Activated CD8-positive, alpha-beta T cell treated with anti-CD3 and anti-CD28 coated beads, Interleukin-2, amount 10 ng/mL, durations not matched to agents 7 days and 5 days (primary cell): ENCODE results near the gene STK31. TPM values are rescaled to one million over a fixed set of nuclear protein-coding genes. Genes with fewer than 3 reads are reported as not detected.
"Not testable (repeated sequence)": the region's sequence is repeated elsewhere in the genome, so short reads cannot be mapped to it uniquely, and the experiment has no call there.

ENCODE experiments used
- ATAC-seq: fragments of 150-1000 bp; cut with Tn5 transposase; one replicate; pipeline ENCODE4 v1.10.0; 2021; ENCODE audit warnings: moderate library complexity
- CTCF ChIA-PET: fragments of 350-600 bp; sonication (Branson Sonifier 250); formaldehyde crosslinking; loops from one replicate; lab custom pipeline; 2021; ENCODE audit warnings: antibody characterized with exemption; lab: Charles Lee
- POLR2A ChIA-PET: fragments of 350-600 bp; sonication (Branson Sonifier 250); formaldehyde crosslinking; loops from one replicate; lab custom pipeline; 2021; ENCODE audit warnings: antibody characterized with exemption; lab: Charles Lee
- DNase-seq: peaks from one replicate; pipeline ENCODE4 v3.0.0-alpha.2; 2020
- H3K27ac Mint-ChIP-seq: one replicate; pipeline ENCODE4 v1.8.0; 2021; ENCODE audit warnings: mild to moderate bottlenecking, mixed read lengths
- H3K27me3 Mint-ChIP-seq: one replicate; pipeline ENCODE4 v1.8.0; 2021; ENCODE audit warnings: low read depth, mixed read lengths
- H3K36me3 Mint-ChIP-seq: one replicate; pipeline ENCODE4 v1.8.0; 2021; ENCODE audit warnings: low read depth, mixed read lengths
- H3K4me1 Mint-ChIP-seq: one replicate; pipeline ENCODE4 v1.8.0; 2021; ENCODE audit warnings: low read depth, mixed read lengths
- H3K4me3 Mint-ChIP-seq: one replicate; pipeline ENCODE4 v1.8.0; 2021; ENCODE audit warnings: mild to moderate bottlenecking, mixed read lengths
- H3K9me3 Mint-ChIP-seq: one replicate; pipeline ENCODE4 v1.8.0; 2022; ENCODE audit warnings: mixed read lengths; ENCODE audit not compliant: insufficient read depth
- total RNA-seq, 2 experiments: library from RNA; stranded (reverse); gene quantifications; one replicate each; pipeline ENCODE4 v1.2.3, GENCODE V29; 2021

The STK31 gene
- total RNA-seq, 2 experiments from 2014 or later, result 0.16 TPM; not detected in 1

GRCh38 chr7:23714150-23714464 is 4.1 kb downstream of the STK31 start:
- Mint-ChIP-seq H3K27me3 (no peaks in the 10 kb centered on the region), H3K36me3 (no peaks in the 10 kb centered on the region), H3K9me3 (no peaks in the 10 kb centered on the region), H3K4me3 (no peak overlapping the region), H3K27ac (no peak overlapping the region), H3K4me1 (no peaks in the 10 kb centered on the region)
- ATAC-seq (no peak), DNase-seq (no peak)
- POLR2A ChIA-PET, result no interaction called here
- CTCF ChIA-PET, result interaction anchor here (2.8 to 6.5 kb wide), 3 partner anchors 17 to 168 kb away, joined by 10 to 42 read pairs (median 15); no protein-coding TSS in a partner anchor

GRCh38 chr7:23714579-23714978 is 4.6 kb downstream of the STK31 start:
- Mint-ChIP-seq H3K9me3 (no peaks in the 10 kb centered on the region), H3K4me3 (no peak overlapping the region), H3K27me3 (no peaks in the 10 kb centered on the region), H3K4me1 (no peaks in the 10 kb centered on the region), H3K36me3 (no peaks in the 10 kb centered on the region), H3K27ac (no peak overlapping the region)
- ATAC-seq, result no peak
- CTCF ChIA-PET, result interaction anchor here (2.8 to 3.0 kb wide), 2 partner anchors 17 to 168 kb away, joined by 10 to 15 read pairs; no protein-coding TSS in a partner anchor
- POLR2A ChIA-PET, result no interaction called here
- no peak for DNase-seq

- no peaks in the 10 kb centered on the region for H3K4me1 Mint-ChIP-seq
- H3K4me3 Mint-ChIP-seq, result no peak overlapping the region
- DNase-seq, result no peak
- ATAC-seq, result no peak
- H3K9me3 Mint-ChIP-seq, result no peaks in the 10 kb centered on the region
- no peak overlapping the region for H3K27ac Mint-ChIP-seq
- H3K36me3 Mint-ChIP-seq, result no peaks in the 10 kb centered on the region
- ChIA-PET POLR2A (no interaction called here), CTCF (interaction anchor here (2.8 to 3.0 kb wide), 2 partner anchors 18 to 168 kb away, joined by 10 to 15 read pairs; no protein-coding TSS in a partner anchor)
- no peaks in the 10 kb centered on the region for H3K27me3 Mint-ChIP-seq
Measured at GRCh38 chr7:23715099-23715498, 5.1 kb downstream of the STK31 start.

GRCh38 chr7:23717788-23718187 is 7.8 kb downstream of the STK31 start:
- no peak for ATAC-seq
- POLR2A ChIA-PET, result no interaction called here
- H3K4me1 Mint-ChIP-seq, result no peaks in the 10 kb centered on the region

GRCh38 chr7:23721456-23721855 is 11.4 kb downstream of the STK31 start:
- Mint-ChIP-seq H3K27ac (no peak overlapping the region), H3K9me3 (no peaks in the 10 kb centered on the region), H3K4me1 (no peaks in the 10 kb centered on the region), H3K4me3 (no peak overlapping the region), H3K27me3 (peaks cover 3% of the 10 kb centered on the region), H3K36me3 (no peaks in the 10 kb centered on the region)
- ChIA-PET POLR2A (interaction anchor here (0.7 kb wide), 1 partner anchor 1429 kb away, joined by 4 read pairs; no protein-coding TSS in a partner anchor), CTCF (interaction anchor here (1.0 to 1.8 kb wide), 3 partner anchors 9 to 175 kb away, joined by 3 to 5 read pairs (median 4); no protein-coding TSS in a partner anchor)
- DNase-seq, result no peak
- no peak for ATAC-seq

More at GRCh38 chr7:23717788-23718187, 7.8 kb downstream of the STK31 start:
- DNase-seq, result no peak
- H3K27ac Mint-ChIP-seq, result no peak overlapping the region
- no peaks in the 10 kb centered on the region for H3K9me3 Mint-ChIP-seq
- CTCF ChIA-PET, result interaction anchor here (1.6 to 2.1 kb wide), 2 partner anchors 21 to 171 kb away, joined by 9 to 11 read pairs; no protein-coding TSS in a partner anchor
- no peaks in the 10 kb centered on the region for H3K36me3 Mint-ChIP-seq
- H3K27me3 Mint-ChIP-seq, result peaks cover 3% of the 10 kb centered on the region
- no peak overlapping the region for H3K4me3 Mint-ChIP-seq

- DNase-seq, H3K36me3 Mint-ChIP-seq, H3K4me3 Mint-ChIP-seq, CTCF ChIA-PET, H3K9me3 Mint-ChIP-seq, H3K27me3 Mint-ChIP-seq, H3K27ac Mint-ChIP-seq, H3K4me1 Mint-ChIP-seq, ATAC-seq, POLR2A ChIA-PET: not testable (repeated sequence)
Measured at GRCh38 chr7:23722587-23723216, 12.7 kb downstream of the STK31 start.

- ATAC-seq, H3K4me1 Mint-ChIP-seq, H3K36me3 Mint-ChIP-seq, DNase-seq, H3K27ac Mint-ChIP-seq, H3K27me3 Mint-ChIP-seq, CTCF ChIA-PET, POLR2A ChIA-PET, H3K4me3 Mint-ChIP-seq, H3K9me3 Mint-ChIP-seq: not testable (repeated sequence)
Measured at GRCh38 chr7:23724113-23724512, 14.1 kb downstream of the STK31 start.

GRCh38 chr7:23742051-23742450 is 32.0 kb downstream of the STK31 start:
- ATAC-seq (no peak), DNase-seq (no peak)
- CTCF ChIA-PET, result no interaction called here
- Mint-ChIP-seq H3K9me3 (peaks cover 11% of the 10 kb centered on the region), H3K4me3 (no peak overlapping the region), H3K27ac (no peak overlapping the region), H3K36me3 (no peaks in the 10 kb centered on the region), H3K4me1 (no peaks in the 10 kb centered on the region), H3K27me3 (no peaks in the 10 kb centered on the region)
- POLR2A ChIA-PET, result no interaction called here

- Mint-ChIP-seq H3K4me1 (no peaks in the 10 kb centered on the region), H3K27me3 (no peaks in the 10 kb centered on the region), H3K4me3 (no peak overlapping the region), H3K36me3 (no peaks in the 10 kb centered on the region), H3K9me3 (peaks cover 11% of the 10 kb centered on the region), H3K27ac (no peak overlapping the region)
- no peak for DNase-seq
- ATAC-seq, result no peak
- CTCF ChIA-PET, result no interaction called here
- POLR2A ChIA-PET, result interaction anchor here (0.6 kb wide), 1 partner anchor 280 kb away, joined by 3 read pairs; no protein-coding TSS in a partner anchor
Measured at GRCh38 chr7:23743226-23743625, 33.2 kb downstream of the STK31 start.

GRCh38 chr7:23746629-23747028 is 36.6 kb downstream of the STK31 start:
- ChIA-PET POLR2A (no interaction called here), CTCF (no interaction called here)
- no peak for DNase-seq
- Mint-ChIP-seq H3K4me1 (no peaks in the 10 kb centered on the region), H3K27ac (no peak overlapping the region), H3K27me3 (no peaks in the 10 kb centered on the region), H3K4me3 (no peak overlapping the region), H3K9me3 (peaks cover 11% of the 10 kb centered on the region), H3K36me3 (no peaks in the 10 kb centered on the region)
- no peak for ATAC-seq

- ATAC-seq (no peak), DNase-seq (no peak)
- H3K27me3 Mint-ChIP-seq, result no peaks in the 10 kb centered on the region
- H3K9me3 Mint-ChIP-seq, result no peaks in the 10 kb centered on the region
- H3K27ac Mint-ChIP-seq, result no peak overlapping the region
- no peaks in the 10 kb centered on the region for H3K36me3 Mint-ChIP-seq
- H3K4me3 Mint-ChIP-seq, result no peak overlapping the region
- H3K4me1 Mint-ChIP-seq, result peaks cover 3% of the 10 kb centered on the region
- POLR2A ChIA-PET, result no interaction called here
- CTCF ChIA-PET, result no interaction called here
Measured at GRCh38 chr7:23751852-23752251, 41.8 kb downstream of the STK31 start.

GRCh38 chr7:23758839-23759238 is 48.8 kb downstream of the STK31 start:
- H3K4me3 Mint-ChIP-seq, DNase-seq, H3K36me3 Mint-ChIP-seq, POLR2A ChIA-PET, H3K27ac Mint-ChIP-seq, CTCF ChIA-PET, H3K27me3 Mint-ChIP-seq, H3K4me1 Mint-ChIP-seq, H3K9me3 Mint-ChIP-seq, ATAC-seq: not testable (repeated sequence)
